Epithelial cell of esophagus (primary cell): Measurements from ENCODE around the gene ERFE.

Experiments used
- DNase-seq: peaks from one replicate; pipeline ENCODE4 v3.0.0; 2010; ENCODE audit warnings: low read depth
- H3K4me3 ChIP-seq: 2 replicates; pipeline ENCODE4 v1.5.1; 2011; ENCODE audit warnings: mild to moderate bottlenecking, low read length, control low read depth
- TF ChIP-seq, protein P1 (sequence below): IDR thresholded peaks from 2 replicates; pipeline ENCODE4 v1.5.1; 2011; ENCODE audit warnings: low read depth, mild to moderate bottlenecking, low read length, control low read depth, inconsistent platforms; ENCODE audit not compliant: insufficient read depth; ENCODE audit errors: missing control alignments

The ERFE gene

GRCh38 chr2:238127165-238128060 is 31.4 kb upstream of the ERFE start:
- DNase-seq, result peak; percentile 16
- TF ChIP-seq, protein P1, sequence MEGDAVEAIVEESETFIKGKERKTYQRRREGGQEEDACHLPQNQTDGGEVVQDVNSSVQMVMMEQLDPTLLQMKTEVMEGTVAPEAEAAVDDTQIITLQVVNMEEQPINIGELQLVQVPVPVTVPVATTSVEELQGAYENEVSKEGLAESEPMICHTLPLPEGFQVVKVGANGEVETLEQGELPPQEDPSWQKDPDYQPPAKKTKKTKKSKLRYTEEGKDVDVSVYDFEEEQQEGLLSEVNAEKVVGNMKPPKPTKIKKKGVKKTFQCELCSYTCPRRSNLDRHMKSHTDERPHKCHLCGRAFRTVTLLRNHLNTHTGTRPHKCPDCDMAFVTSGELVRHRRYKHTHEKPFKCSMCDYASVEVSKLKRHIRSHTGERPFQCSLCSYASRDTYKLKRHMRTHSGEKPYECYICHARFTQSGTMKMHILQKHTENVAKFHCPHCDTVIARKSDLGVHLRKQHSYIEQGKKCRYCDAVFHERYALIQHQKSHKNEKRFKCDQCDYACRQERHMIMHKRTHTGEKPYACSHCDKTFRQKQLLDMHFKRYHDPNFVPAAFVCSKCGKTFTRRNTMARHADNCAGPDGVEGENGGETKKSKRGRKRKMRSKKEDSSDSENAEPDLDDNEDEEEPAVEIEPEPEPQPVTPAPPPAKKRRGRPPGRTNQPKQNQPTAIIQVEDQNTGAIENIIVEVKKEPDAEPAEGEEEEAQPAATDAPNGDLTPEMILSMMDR, result no peak
- H3K4me3 ChIP-seq, result no peak overlapping the region

GRCh38 chr2:238128061-238128440 is 30.7 kb upstream of the ERFE start:
- no peak for DNase-seq
- TF ChIP-seq, protein P1, result no peak
- H3K4me3 ChIP-seq, result no peak overlapping the region

DNA sequence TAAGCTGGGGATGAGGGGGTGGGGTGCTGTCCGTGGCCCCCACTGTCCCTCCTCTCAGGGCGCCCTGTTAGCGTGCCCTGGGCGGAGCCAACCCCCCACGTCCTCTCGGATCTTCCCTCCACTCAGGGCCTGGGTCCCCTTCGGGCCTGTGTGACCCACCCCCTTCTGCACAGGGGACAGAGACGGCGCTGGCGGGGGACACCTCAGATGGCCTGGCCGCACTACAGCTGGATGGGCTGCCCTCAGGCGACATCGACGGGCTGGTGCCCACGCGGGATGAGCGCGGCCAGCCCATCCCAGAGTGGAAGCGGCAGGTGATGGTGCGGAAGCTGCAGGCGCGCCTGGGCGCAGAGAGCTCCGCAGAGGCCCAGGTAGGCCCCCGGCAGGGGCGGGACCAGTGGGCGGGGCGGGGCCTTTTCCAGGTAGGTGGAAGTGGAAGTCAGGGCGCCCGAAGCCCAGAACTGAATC is 30.2 kb upstream of the ERFE start:
- TF ChIP-seq, protein P1, result no peak
- no peak for DNase-seq
- no peak overlapping the region for H3K4me3 ChIP-seq

DNA sequence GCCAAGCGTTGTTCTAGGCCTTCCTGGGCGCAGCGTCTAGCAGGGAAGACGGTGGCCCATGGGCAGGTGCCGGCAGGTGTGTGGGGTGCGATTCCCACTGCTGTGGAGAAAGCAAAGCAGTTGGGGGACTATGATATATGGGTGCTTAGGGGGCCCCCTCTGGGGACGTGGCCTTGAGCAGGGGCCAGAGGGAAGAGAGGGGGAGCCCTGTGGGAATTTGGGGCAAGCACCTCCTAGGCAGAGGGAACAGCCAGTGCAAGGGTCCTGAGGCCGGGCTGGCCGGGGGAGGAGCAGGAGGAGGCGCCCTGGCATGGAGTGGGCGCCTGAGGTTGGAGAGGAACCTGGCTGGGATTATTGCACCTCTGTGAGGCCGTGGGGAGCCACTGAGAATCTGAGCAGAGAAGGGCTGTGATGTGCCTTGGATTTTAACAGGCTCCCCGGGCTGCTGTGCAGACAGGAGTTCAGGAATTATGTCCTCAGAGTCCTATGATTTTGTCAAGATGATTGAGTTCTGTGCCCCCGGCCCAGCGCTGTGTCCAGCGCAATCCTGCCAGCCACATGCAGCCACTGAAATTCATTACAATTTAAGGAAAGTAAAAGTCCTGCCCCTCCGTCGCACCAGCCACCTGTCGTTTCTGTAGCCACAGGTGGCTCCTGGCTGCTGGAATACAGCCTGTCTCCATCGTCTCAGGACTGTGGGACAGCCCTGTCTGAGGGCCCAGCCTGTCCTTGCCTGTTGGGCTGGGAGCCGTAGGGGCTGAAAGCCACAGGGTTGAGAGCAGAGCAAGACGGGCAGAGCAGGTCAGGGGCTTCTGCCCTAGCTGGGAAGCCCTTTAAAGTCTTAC is 29.4 kb upstream of the ERFE start:
- TF ChIP-seq, protein P1, result no peak
- no peak for DNase-seq
- H3K4me3 ChIP-seq, result no peak overlapping the region

- DNase-seq, result no peak
- H3K4me3 ChIP-seq, result no peak overlapping the region
- TF ChIP-seq, protein P1, result no peak
These were observed 28.6 kb upstream of the ERFE start for GRCh38 chr2:238130111-238130695.

GRCh38 chr2:238130696-238131628 is 27.8 kb upstream of the ERFE start:
- no peak for DNase-seq
- TF ChIP-seq, protein P1, result no peak
- H3K4me3 ChIP-seq, result no peak overlapping the region
